ENCODE results near the gene SPAG16.

SPAG16 gene

GRCh38 chr2:214135966-214136365 lies 851.7 kb downstream of the SPAG16 start:
- no peak overlapping the region for H3K4me3 ChIP-seq (ENCODE audit: low read length, poor library complexity, severe bottlenecking)
- H3K79me2 ChIP-seq (ENCODE audit: insufficient read depth, low read length): no peaks in the 10 kb centered on the region
- H3K4me2 ChIP-seq (ENCODE audit: low read depth, low read length, poor library complexity, severe bottlenecking): no peak overlapping the region
- no peak overlapping the region for H2AFZ ChIP-seq (ENCODE audit: low read length)
- peaks cover 8% of the 10 kb centered on the region for H3K4me1 ChIP-seq (ENCODE audit: insufficient read depth, low read length, poor library complexity, severe bottlenecking)
- no peaks in the 10 kb centered on the region for H3K9me2 ChIP-seq (replicated peaks; ENCODE audit: low read depth, low read length)
- no peak overlapping the region for H3K9ac ChIP-seq (ENCODE audit: low read depth, low read length, poor library complexity, severe bottlenecking)
- no peaks in the 10 kb centered on the region for H4K20me1 ChIP-seq (ENCODE audit: insufficient read depth, low read length, poor library complexity, severe bottlenecking)
- no peaks in the 10 kb centered on the region for H3K27me3 ChIP-seq (ENCODE audit: insufficient read depth, low read length, poor library complexity, severe bottlenecking)
- no peaks in the 10 kb centered on the region for H3K9me3 ChIP-seq (ENCODE audit: insufficient read depth, low read depth, low read length)
- H3F3A ChIP-seq (ENCODE audit: low read depth): no peaks in the 10 kb centered on the region; the same call in 1 of the 2 replicates
- TF ChIP-seq EZH2phosphoT487 (IDR thresholded peaks at IDR 0.05; ENCODE audit: borderline replicate concordance): no peak
- TF ChIP-seq, protein P1, sequence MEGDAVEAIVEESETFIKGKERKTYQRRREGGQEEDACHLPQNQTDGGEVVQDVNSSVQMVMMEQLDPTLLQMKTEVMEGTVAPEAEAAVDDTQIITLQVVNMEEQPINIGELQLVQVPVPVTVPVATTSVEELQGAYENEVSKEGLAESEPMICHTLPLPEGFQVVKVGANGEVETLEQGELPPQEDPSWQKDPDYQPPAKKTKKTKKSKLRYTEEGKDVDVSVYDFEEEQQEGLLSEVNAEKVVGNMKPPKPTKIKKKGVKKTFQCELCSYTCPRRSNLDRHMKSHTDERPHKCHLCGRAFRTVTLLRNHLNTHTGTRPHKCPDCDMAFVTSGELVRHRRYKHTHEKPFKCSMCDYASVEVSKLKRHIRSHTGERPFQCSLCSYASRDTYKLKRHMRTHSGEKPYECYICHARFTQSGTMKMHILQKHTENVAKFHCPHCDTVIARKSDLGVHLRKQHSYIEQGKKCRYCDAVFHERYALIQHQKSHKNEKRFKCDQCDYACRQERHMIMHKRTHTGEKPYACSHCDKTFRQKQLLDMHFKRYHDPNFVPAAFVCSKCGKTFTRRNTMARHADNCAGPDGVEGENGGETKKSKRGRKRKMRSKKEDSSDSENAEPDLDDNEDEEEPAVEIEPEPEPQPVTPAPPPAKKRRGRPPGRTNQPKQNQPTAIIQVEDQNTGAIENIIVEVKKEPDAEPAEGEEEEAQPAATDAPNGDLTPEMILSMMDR (conservative IDR thresholded peaks at IDR 0.05; ENCODE audit: low read length): no peak
- H3K36me3 ChIP-seq (ENCODE audit: insufficient read depth, low read length): no peaks in the 10 kb centered on the region

DNA sequence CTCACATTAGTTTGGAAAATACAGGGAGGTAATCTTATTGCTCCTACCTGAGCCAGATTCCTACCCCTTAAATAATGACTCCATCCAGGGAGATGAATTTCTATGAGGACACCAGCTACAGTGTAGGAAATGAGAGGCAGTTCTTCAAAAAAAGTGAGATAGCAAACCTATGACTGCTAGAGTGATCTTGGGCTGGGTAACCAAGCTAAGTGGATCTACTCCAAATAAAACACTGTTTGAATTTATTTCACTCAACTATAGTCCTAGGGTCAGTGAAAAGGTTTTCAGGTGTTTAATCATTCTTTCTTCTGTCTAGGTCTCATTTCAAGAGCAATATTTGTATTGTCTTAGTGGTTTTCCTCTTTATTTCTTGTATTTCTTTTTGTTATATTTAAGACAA lies 854.5 kb downstream of the SPAG16 start:
- Histone ChIP-seq H3K27me3 (ENCODE audit: insufficient read depth, low read length, poor library complexity, severe bottlenecking) (no peaks in the 10 kb centered on the region), H3K9me2 (replicated peaks; ENCODE audit: low read depth, low read length) (no peaks in the 10 kb centered on the region), H3K36me3 (ENCODE audit: insufficient read depth, low read length) (no peaks in the 10 kb centered on the region), H3K4me2 (ENCODE audit: low read depth, low read length, poor library complexity, severe bottlenecking) (no peak overlapping the region), H3K4me1 (ENCODE audit: insufficient read depth, low read length, poor library complexity, severe bottlenecking) (peaks cover 8% of the 10 kb centered on the region), H2AFZ (ENCODE audit: low read length) (peak overlapping the region; percentile 33; the same call in 1 of the 2 replicates), H3K4me3 (ENCODE audit: low read length, poor library complexity, severe bottlenecking) (no peak overlapping the region), H3K9me3 (ENCODE audit: insufficient read depth, low read depth, low read length) (no peaks in the 10 kb centered on the region), H3K9ac (ENCODE audit: low read depth, low read length, poor library complexity, severe bottlenecking) (no peak overlapping the region), H3F3A (ENCODE audit: low read depth) (no peaks in the 10 kb centered on the region; the same call in 1 of the 2 replicates), H4K20me1 (ENCODE audit: insufficient read depth, low read length, poor library complexity, severe bottlenecking) (no peaks in the 10 kb centered on the region), H3K79me2 (ENCODE audit: insufficient read depth, low read length) (no peaks in the 10 kb centered on the region)
- no peak for TF ChIP-seq EZH2phosphoT487 (IDR thresholded peaks at IDR 0.05; ENCODE audit: borderline replicate concordance)
- TF ChIP-seq, protein P1 (conservative IDR thresholded peaks at IDR 0.05; ENCODE audit: low read length): no peak

DNA sequence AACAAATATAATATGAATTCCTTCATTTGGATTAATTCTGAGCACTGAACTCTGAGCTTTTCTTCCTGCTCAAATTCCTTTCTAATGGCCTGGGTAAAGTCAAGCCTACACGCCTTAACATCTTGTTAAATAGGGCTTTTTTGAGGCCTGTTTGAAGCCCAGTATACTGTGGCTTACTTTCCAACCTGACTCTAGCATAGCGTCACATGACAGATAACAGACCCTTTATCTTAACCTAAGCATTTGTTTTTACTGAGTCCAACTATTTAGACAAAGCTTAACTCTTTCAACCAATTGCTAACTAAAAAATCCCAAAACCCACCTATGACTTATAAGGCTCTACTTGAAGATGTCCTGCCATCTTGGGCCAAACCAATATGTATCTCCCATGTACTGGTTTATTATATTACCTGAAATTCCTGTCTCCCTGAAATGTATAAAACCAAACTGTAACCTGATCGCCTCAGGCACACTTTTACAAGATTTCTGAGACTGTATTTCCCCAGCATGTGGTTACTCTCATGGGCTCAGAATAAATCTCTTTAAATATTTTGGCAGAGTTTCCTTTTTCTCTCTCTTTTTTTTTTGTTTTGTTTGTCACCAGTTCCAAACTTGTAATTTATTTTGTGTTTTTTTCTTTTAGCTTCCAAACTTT lies 855.5 kb downstream of the SPAG16 start:
- no peak overlapping the region for H3K9ac ChIP-seq (ENCODE audit: low read depth, low read length, poor library complexity, severe bottlenecking)
- H3F3A ChIP-seq (ENCODE audit: low read depth): no peaks in the 10 kb centered on the region; the same call in 1 of the 2 replicates
- peak overlapping the region; percentile 0 for H3K4me2 ChIP-seq (ENCODE audit: low read depth, low read length, poor library complexity, severe bottlenecking)
- H3K36me3 ChIP-seq (ENCODE audit: insufficient read depth, low read length): no peaks in the 10 kb centered on the region
- no peaks in the 10 kb centered on the region for H3K9me2 ChIP-seq (replicated peaks; ENCODE audit: low read depth, low read length)
- H3K27me3 ChIP-seq (ENCODE audit: insufficient read depth, low read length, poor library complexity, severe bottlenecking): no peaks in the 10 kb centered on the region
- no peaks in the 10 kb centered on the region for H3K79me2 ChIP-seq (ENCODE audit: insufficient read depth, low read length)
- H3K9me3 ChIP-seq (ENCODE audit: insufficient read depth, low read depth, low read length): no peaks in the 10 kb centered on the region
- H3K4me1 ChIP-seq (ENCODE audit: insufficient read depth, low read length, poor library complexity, severe bottlenecking): peaks cover 8% of the 10 kb centered on the region
- H2AFZ ChIP-seq (ENCODE audit: low read length): no peak overlapping the region
- TF ChIP-seq EZH2phosphoT487 (IDR thresholded peaks at IDR 0.05; ENCODE audit: borderline replicate concordance): no peak
- TF ChIP-seq, protein P1 (conservative IDR thresholded peaks at IDR 0.05; ENCODE audit: low read length): no peak
- H4K20me1 ChIP-seq (ENCODE audit: insufficient read depth, low read length, poor library complexity, severe bottlenecking): no peaks in the 10 kb centered on the region
- no peak overlapping the region for H3K4me3 ChIP-seq (ENCODE audit: low read length, poor library complexity, severe bottlenecking)
